Measurements from ENCODE around the gene PLCB1.

Gene PLCB1

DNA sequence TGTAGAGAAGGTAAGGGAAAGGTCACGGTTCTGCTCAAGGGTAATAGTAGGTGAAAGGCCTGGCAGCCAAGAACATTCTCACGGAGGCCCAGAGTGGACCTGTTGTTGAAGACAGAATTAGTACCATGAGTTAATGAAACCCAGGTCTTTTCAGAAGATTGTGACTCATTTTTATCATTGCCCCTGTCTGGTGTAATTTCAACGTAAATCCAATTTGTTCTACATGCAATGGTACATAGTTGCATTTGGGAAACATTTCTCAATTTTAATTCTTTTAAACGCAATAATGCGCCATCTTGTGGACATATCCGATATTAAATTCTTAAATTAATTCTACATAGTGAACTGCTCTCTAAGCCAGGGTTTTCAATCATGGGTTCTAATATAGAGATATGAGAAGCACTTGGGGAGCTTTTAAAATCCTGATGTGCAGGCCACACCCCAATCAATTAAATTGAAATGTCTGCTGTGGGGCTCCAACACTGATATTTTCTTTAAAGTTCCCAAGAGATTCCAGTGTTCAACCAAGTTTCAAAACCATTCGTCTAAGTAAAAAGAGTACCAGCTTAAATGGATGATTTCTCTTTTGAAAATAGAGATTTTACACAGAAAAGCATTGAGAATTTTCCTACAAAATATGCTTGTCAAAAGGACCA is 257.4 kb downstream of the PLCB1 start:
- Histone ChIP-seq H3K79me2 (ENCODE audit: insufficient read depth, low read length) (peaks cover 13% of the 10 kb centered on the region; the same call in 1 of the 2 replicates), H3K36me3 (ENCODE audit: insufficient read depth, low read length) (no peaks in the 10 kb centered on the region), H3K9ac (ENCODE audit: low read depth, low read length, poor library complexity, severe bottlenecking) (no peak overlapping the region), H3K4me3 (ENCODE audit: low read length, poor library complexity, severe bottlenecking) (no peak overlapping the region), H3K9me3 (ENCODE audit: insufficient read depth, low read depth, low read length) (no peaks in the 10 kb centered on the region), H3K4me1 (ENCODE audit: insufficient read depth, low read length, poor library complexity, severe bottlenecking) (peaks cover 34% of the 10 kb centered on the region), H2AFZ (ENCODE audit: low read length) (no peak overlapping the region), H3K27me3 (ENCODE audit: insufficient read depth, low read length, poor library complexity, severe bottlenecking) (no peaks in the 10 kb centered on the region), H4K20me1 (ENCODE audit: insufficient read depth, low read length, poor library complexity, severe bottlenecking) (no peaks in the 10 kb centered on the region), H3K4me2 (ENCODE audit: low read depth, low read length, poor library complexity, severe bottlenecking) (no peak overlapping the region), H3F3A (ENCODE audit: low read depth) (no peaks in the 10 kb centered on the region), H3K9me2 (replicated peaks; ENCODE audit: low read depth, low read length) (no peaks in the 10 kb centered on the region)
- no peak for TF ChIP-seq EZH2phosphoT487 (IDR thresholded peaks at IDR 0.05; ENCODE audit: borderline replicate concordance)
- TF ChIP-seq, protein P1, sequence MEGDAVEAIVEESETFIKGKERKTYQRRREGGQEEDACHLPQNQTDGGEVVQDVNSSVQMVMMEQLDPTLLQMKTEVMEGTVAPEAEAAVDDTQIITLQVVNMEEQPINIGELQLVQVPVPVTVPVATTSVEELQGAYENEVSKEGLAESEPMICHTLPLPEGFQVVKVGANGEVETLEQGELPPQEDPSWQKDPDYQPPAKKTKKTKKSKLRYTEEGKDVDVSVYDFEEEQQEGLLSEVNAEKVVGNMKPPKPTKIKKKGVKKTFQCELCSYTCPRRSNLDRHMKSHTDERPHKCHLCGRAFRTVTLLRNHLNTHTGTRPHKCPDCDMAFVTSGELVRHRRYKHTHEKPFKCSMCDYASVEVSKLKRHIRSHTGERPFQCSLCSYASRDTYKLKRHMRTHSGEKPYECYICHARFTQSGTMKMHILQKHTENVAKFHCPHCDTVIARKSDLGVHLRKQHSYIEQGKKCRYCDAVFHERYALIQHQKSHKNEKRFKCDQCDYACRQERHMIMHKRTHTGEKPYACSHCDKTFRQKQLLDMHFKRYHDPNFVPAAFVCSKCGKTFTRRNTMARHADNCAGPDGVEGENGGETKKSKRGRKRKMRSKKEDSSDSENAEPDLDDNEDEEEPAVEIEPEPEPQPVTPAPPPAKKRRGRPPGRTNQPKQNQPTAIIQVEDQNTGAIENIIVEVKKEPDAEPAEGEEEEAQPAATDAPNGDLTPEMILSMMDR (conservative IDR thresholded peaks at IDR 0.05; ENCODE audit: low read length), result peak; percentile 67

DNA sequence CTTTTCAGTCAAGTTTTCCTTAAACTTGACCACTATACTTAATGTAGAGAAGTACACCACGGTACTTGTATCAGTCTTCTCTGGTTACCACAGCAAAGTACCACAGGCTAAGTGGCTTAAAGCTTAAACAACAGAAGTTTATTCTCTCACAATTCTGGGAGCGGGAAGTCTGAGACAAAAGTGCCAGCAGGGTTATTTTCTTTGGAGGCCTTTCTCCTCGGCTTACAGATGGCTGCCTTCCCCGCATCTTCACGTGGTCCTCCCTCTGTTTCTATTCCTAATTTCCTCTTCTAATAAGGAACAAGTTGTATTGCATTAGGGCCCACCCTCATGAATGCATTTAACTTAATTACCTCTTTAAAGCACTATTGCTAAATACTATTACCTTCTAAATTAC is 258.0 kb downstream of the PLCB1 start:
- peaks cover 9% of the 10 kb centered on the region; the same call in 1 of the 2 replicates for H3K79me2 ChIP-seq (ENCODE audit: insufficient read depth, low read length)
- no peak overlapping the region for H3K4me3 ChIP-seq (ENCODE audit: low read length, poor library complexity, severe bottlenecking)
- H3K9ac ChIP-seq (ENCODE audit: low read depth, low read length, poor library complexity, severe bottlenecking), result no peak overlapping the region
- H3K4me2 ChIP-seq (ENCODE audit: low read depth, low read length, poor library complexity, severe bottlenecking), result no peak overlapping the region
- no peak for TF ChIP-seq EZH2phosphoT487 (IDR thresholded peaks at IDR 0.05; ENCODE audit: borderline replicate concordance)
- TF ChIP-seq, protein P1 (conservative IDR thresholded peaks at IDR 0.05; ENCODE audit: low read length), result no peak
- no peaks in the 10 kb centered on the region for H3K9me3 ChIP-seq (ENCODE audit: insufficient read depth, low read depth, low read length)
- no peaks in the 10 kb centered on the region for H3K9me2 ChIP-seq (replicated peaks; ENCODE audit: low read depth, low read length)
- peaks cover 33% of the 10 kb centered on the region for H3K4me1 ChIP-seq (ENCODE audit: insufficient read depth, low read length, poor library complexity, severe bottlenecking)
- no peaks in the 10 kb centered on the region for H3F3A ChIP-seq (ENCODE audit: low read depth)
- no peaks in the 10 kb centered on the region for H4K20me1 ChIP-seq (ENCODE audit: insufficient read depth, low read length, poor library complexity, severe bottlenecking)
- no peak overlapping the region for H2AFZ ChIP-seq (ENCODE audit: low read length)
- no peaks in the 10 kb centered on the region for H3K36me3 ChIP-seq (ENCODE audit: insufficient read depth, low read length)
- no peaks in the 10 kb centered on the region for H3K27me3 ChIP-seq (ENCODE audit: insufficient read depth, low read length, poor library complexity, severe bottlenecking)

DNA sequence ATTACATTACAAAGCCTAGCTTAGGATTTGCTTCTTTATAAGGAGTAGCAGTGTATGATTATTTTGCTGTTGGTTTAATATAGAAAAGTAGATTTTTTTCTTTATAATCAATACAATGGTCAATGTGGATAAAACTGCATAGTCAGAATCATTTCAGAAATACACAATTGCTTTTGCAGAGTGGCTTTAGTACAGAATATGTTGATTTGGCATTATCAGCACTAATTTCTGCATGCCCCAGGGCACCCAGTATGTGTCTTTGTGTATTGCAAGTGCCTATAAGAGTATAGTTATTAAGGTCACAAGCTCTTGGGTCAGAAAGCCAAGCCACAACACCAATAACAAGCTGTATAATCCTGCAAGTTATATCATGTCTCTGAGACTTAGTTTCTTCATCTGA is 258.4 kb downstream of the PLCB1 start:
- no peak overlapping the region for H3K9ac ChIP-seq (ENCODE audit: low read depth, low read length, poor library complexity, severe bottlenecking)
- H3K36me3 ChIP-seq (ENCODE audit: insufficient read depth, low read length), result no peaks in the 10 kb centered on the region
- no peaks in the 10 kb centered on the region for H3K9me3 ChIP-seq (ENCODE audit: insufficient read depth, low read depth, low read length)
- H4K20me1 ChIP-seq (ENCODE audit: insufficient read depth, low read length, poor library complexity, severe bottlenecking), result no peaks in the 10 kb centered on the region
- no peaks in the 10 kb centered on the region for H3K9me2 ChIP-seq (replicated peaks; ENCODE audit: low read depth, low read length)
- H3K4me2 ChIP-seq (ENCODE audit: low read depth, low read length, poor library complexity, severe bottlenecking), result no peak overlapping the region
- no peak overlapping the region for H2AFZ ChIP-seq (ENCODE audit: low read length)
- H3K4me3 ChIP-seq (ENCODE audit: low read length, poor library complexity, severe bottlenecking), result no peak overlapping the region
- TF ChIP-seq, protein P1 (conservative IDR thresholded peaks at IDR 0.05; ENCODE audit: low read length), result no peak
- TF ChIP-seq EZH2phosphoT487 (IDR thresholded peaks at IDR 0.05; ENCODE audit: borderline replicate concordance), result no peak
- H3K4me1 ChIP-seq (ENCODE audit: insufficient read depth, low read length, poor library complexity, severe bottlenecking), result peaks cover 29% of the 10 kb centered on the region
- H3K27me3 ChIP-seq (ENCODE audit: insufficient read depth, low read length, poor library complexity, severe bottlenecking), result no peaks in the 10 kb centered on the region
- H3K79me2 ChIP-seq (ENCODE audit: insufficient read depth, low read length), result peaks cover 9% of the 10 kb centered on the region; the same call in 1 of the 2 replicates
- H3F3A ChIP-seq (ENCODE audit: low read depth), result no peaks in the 10 kb centered on the region
